PC-9 (cell line): ENCODE measurements around the gene ADAMTSL2. TPM values are rescaled to one million over a fixed set of nuclear protein-coding genes. Genes with fewer than 3 reads are reported as not detected.

Experiments used
- BruUV-seq: library from RNA; stranded (reverse); fragments of 400-500 nt; replicated peaks from 2 replicates; lab custom pipeline; 2021; lab: Mats Ljungman, UMichigan
- CTCF ChIA-PET: fragments of 300-600 bp; sonication (Branson Sonifier 250); formaldehyde crosslinking; loops from one replicate; lab custom pipeline; 2022; ENCODE audit warnings: antibody characterized with exemption; lab: Charles Lee
- POLR2A ChIA-PET: fragments of 300-600 bp; sonication (Branson Sonifier 250); formaldehyde crosslinking; loops from one replicate; lab custom pipeline; 2022; ENCODE audit warnings: antibody characterized with exemption; ENCODE audit not compliant: unreplicated experiment; lab: Charles Lee
- DNase-seq, 2 experiments: peaks; one replicate each; pipeline versions ENCODE4 v3.0.0 to v3.0.0-alpha.2; 2015 to 2022; ENCODE audit warnings: mixed read lengths in 1 of 2
- H2AFZ ChIP-seq: fragments of 200-600 bp; sonication (generic); 2 replicates; pipeline ENCODE4 v1.8.1; 2017; ENCODE audit warnings: antibody characterized with exemption
- H3F3A ChIP-seq: fragments of 200-600 bp; sonication (generic); 2 replicates; pipeline ENCODE4 v1.8.1; 2017; ENCODE audit warnings: antibody characterized with exemption, mild to moderate bottlenecking, low read depth; ENCODE audit not compliant: insufficient read depth
- H3K27ac ChIP-seq: fragments of 200-600 bp; sonication (generic); 2 replicates; pipeline ENCODE4 v1.6.1; 2016; ENCODE audit warnings: mixed run types
- H3K27me3 ChIP-seq: fragments of 200-600 bp; sonication (generic); 2 replicates; pipeline ENCODE4 v1.6.1; 2016; ENCODE audit warnings: low read depth, mixed run types; ENCODE audit not compliant: insufficient read depth
- H3K36me3 ChIP-seq: fragments of 200-600 bp; sonication (generic); 2 replicates; pipeline ENCODE4 v1.6.1; 2016; ENCODE audit warnings: low read depth, mixed run types
- H3K4me1 ChIP-seq: fragments of 200-600 bp; sonication (generic); replicated peaks from 2 replicates; pipeline ENCODE4 v1.6.1; 2016; ENCODE audit warnings: mixed run types; ENCODE audit not compliant: insufficient read depth
- H3K4me2 ChIP-seq: fragments of 200-600 bp; sonication (generic); 2 replicates; pipeline ENCODE4 v1.6.1; 2017; ENCODE audit warnings: mixed run types
- H3K4me3 ChIP-seq: fragments of 200-600 bp; sonication (generic); 2 replicates; pipeline ENCODE4 v1.6.1; 2016; ENCODE audit warnings: mixed run types
- H3K79me2 ChIP-seq: fragments of 200-600 bp; sonication (generic); 2 replicates; pipeline ENCODE4 v1.6.1; 2017; ENCODE audit warnings: low read depth, mixed run types
- H3K9me2 ChIP-seq: fragments of 200-600 bp; sonication (generic); 2 replicates; pipeline ENCODE4 v1.8.1; 2017; ENCODE audit warnings: mild to moderate bottlenecking; ENCODE audit not compliant: insufficient read depth
- H3K9me3 ChIP-seq: fragments of 200-600 bp; sonication (generic); 2 replicates; pipeline ENCODE4 v1.8.1; 2016; ENCODE audit warnings: low read depth; ENCODE audit not compliant: insufficient read depth
- H4K20me1 ChIP-seq: fragments of 200-600 bp; sonication (generic); 2 replicates; pipeline ENCODE4 v1.8.1; 2017; ENCODE audit not compliant: insufficient read depth
- CTCF ChIP-seq: fragments of 200-600 bp; sonication (generic); conservative IDR thresholded peaks from 2 replicates; pipeline ENCODE4 v1.6.1; 2017; ENCODE audit warnings: mixed run types, antibody characterized with exemption, mild to moderate bottlenecking, moderate library complexity
- EZH2 ChIP-seq: fragments of 200-600 bp; sonication (generic); IDR thresholded peaks from 2 replicates; pipeline ENCODE4 v1.8.0; 2017; ENCODE audit warnings: antibody characterized with exemption, low read depth
- intact Hi-C: fragments of 100-400 bp; cut with micrococcal nuclease; formaldehyde crosslinking; loops from one replicate; pipeline ENCODE4 v1.10.0; 2022; ENCODE audit not compliant: unreplicated experiment
- total RNA-seq: library from RNA; stranded (reverse); gene quantifications from 2 replicates; pipeline ENCODE4 v1.2.3, GENCODE V29; 2021

The ADAMTSL2 gene
- total RNA-seq, 1 experiment from 2014 or later, result 0.39 TPM

GRCh38 chr9:133600739-133601138 lies 66.2 kb downstream of the ADAMTSL2 start:
- CTCF ChIA-PET, result no interaction called here
- no peaks in the 10 kb centered on the region for H3K36me3 ChIP-seq
- DNase-seq, result no peak
- no peaks in the 10 kb centered on the region for H3K4me1 ChIP-seq
- H3K27me3 ChIP-seq, result peaks cover 93% of the 10 kb centered on the region
- H3K4me2 ChIP-seq, result no peak overlapping the region
- peaks cover 6% of the 10 kb centered on the region; the same call in 1 of the 2 replicates for H3F3A ChIP-seq
- intact Hi-C loops, result no loop called here
- peaks cover 6% of the 10 kb centered on the region; the same call in 1 of the 2 replicates for H3K9me3 ChIP-seq
- H3K9me2 ChIP-seq, result no peaks in the 10 kb centered on the region
- no peak overlapping the region for H3K27ac ChIP-seq
- H3K4me3 ChIP-seq, result no peak overlapping the region
- POLR2A ChIA-PET, result no interaction called here
- H4K20me1 ChIP-seq, result no peaks in the 10 kb centered on the region
- TF ChIP-seq EZH2 (no peak), CTCF (no peak)
- no TSS peak for BruUV-seq
- H3K79me2 ChIP-seq, result no peaks in the 10 kb centered on the region
- no peak overlapping the region for H2AFZ ChIP-seq

DNA sequence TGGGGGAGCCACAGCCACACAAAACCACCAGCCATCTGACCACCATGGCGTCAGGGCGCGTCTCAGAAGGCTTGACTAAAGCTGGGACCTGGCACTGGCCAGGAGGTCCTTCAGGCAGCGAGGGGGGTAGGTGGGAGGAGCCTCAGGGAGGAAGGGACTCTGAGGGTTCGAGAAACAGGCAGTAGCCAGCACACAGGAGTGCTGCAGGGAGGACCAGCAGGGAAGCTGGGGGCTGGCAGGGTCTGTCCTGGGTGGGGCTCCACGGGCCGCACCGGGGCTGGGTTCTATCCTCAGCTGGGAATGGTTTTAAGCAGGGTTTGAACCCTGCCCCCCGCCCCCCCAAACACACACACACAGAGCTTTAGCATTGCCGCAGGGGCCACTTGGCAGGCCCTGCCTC lies 67.2 kb downstream of the ADAMTSL2 start:
- POLR2A ChIA-PET, result no interaction called here
- Histone ChIP-seq H2AFZ (no peak overlapping the region), H3K4me2 (no peak overlapping the region), H3K27me3 (peaks cover 93% of the 10 kb centered on the region), H3K27ac (no peak overlapping the region), H3K4me1 (no peaks in the 10 kb centered on the region), H3K79me2 (no peaks in the 10 kb centered on the region), H3K36me3 (no peaks in the 10 kb centered on the region), H3K9me2 (no peaks in the 10 kb centered on the region), H4K20me1 (no peaks in the 10 kb centered on the region), H3F3A (peaks cover 6% of the 10 kb centered on the region; the same call in 1 of the 2 replicates), H3K9me3 (peaks cover 6% of the 10 kb centered on the region; the same call in 1 of the 2 replicates), H3K4me3 (no peak overlapping the region)
- DNase-seq, result no peak
- CTCF ChIA-PET, result interaction anchor here (0.6 kb wide), 1 partner anchor 9 kb away, joined by 6 read pairs; no protein-coding TSS in a partner anchor
- TF ChIP-seq CTCF, result no peak
- TF ChIP-seq EZH2, result no peak
- no TSS peak for BruUV-seq
- intact Hi-C loops, result no loop called here

DNA sequence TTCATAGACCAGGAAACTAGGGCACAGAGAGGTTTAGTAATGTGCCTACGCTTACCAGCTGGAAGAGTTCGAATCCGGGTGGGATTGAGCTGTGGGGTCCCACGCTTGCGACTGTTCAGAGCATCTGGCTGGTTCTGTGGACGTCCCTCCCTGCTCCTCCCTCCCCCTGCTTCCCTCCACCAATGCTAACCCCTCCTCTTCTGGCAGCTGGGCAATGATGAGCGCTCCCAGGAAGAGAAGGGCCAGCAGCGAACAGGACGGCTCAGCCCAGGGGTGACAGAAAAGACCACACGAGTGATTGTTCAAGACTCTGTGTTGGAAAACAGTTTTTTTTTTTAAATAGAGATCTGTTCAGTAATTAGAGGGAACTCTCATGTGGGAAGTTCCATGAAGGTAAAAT lies 67.8 kb downstream of the ADAMTSL2 start:
- no TSS peak for BruUV-seq
- Histone ChIP-seq H3F3A (peaks cover 6% of the 10 kb centered on the region; the same call in 1 of the 2 replicates), H3K9me2 (no peaks in the 10 kb centered on the region), H4K20me1 (no peaks in the 10 kb centered on the region), H3K27me3 (peaks cover 94% of the 10 kb centered on the region), H2AFZ (no peak overlapping the region), H3K9me3 (peaks cover under 1% of the 10 kb centered on the region; the same call in 1 of the 2 replicates), H3K27ac (no peak overlapping the region), H3K4me3 (no peak overlapping the region), H3K79me2 (no peaks in the 10 kb centered on the region), H3K4me2 (no peak overlapping the region), H3K4me1 (no peaks in the 10 kb centered on the region), H3K36me3 (no peaks in the 10 kb centered on the region)
- DNase-seq, result no peak
- ChIA-PET CTCF (interaction anchor here (0.6 kb wide), 1 partner anchor 9 kb away, joined by 6 read pairs; no protein-coding TSS in a partner anchor), POLR2A (no interaction called here)
- intact Hi-C loops, result no loop called here
- TF ChIP-seq EZH2 (no peak), CTCF (no peak)
